Measurements from ENCODE around the gene TMEM108. TPM values are rescaled to one million over a fixed set of nuclear protein-coding genes. Genes with fewer than 3 reads are reported as not detected.

Gene TMEM108
- total and polyA plus RNA-seq, 10 of the 15 experiments (the other 5 are each of a cell fraction or from before 2014, with no cell fraction given): 0.02 to 0.58 (median 0.12) TPM; not detected in 5

DNA sequence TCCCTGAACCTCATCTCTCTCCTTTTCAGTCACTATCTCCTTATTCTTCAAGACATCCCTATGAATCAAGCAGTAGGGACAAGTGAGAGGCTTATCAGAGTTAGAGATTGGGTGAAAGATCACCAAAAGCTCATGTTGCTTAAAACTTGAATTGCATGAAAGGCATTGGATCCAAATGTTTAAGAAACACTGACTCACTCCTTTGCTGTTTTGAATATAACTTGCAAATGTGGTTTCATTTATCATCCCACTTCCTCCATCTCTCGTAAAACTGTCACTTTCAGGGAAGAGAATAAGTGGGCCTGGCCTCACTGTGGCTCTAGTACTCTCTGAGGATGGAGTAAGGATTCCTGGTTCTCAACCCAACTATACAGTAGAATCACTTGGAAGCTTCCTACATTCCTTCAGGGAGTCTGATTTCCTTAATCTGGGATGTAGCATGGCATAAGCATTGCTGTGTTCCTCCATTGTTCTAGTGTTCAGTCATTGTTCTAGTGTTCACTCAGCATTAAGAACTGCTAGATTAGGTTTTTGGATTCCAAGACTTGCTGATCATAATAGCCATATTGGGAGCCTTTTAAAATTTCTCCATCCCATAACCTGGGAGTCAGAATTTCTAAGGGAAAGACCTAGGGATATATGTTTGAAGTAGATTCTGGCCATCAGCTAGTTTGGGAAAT lies 171.8 kb downstream of the TMEM108 start:
- H3K4me3 ChIP-seq: no peak overlapping the region
- no peaks in the 10 kb centered on the region for H4K20me1 ChIP-seq (ENCODE audit: control insufficient read depth, insufficient read depth)
- TF ChIP-seq, protein P1, sequence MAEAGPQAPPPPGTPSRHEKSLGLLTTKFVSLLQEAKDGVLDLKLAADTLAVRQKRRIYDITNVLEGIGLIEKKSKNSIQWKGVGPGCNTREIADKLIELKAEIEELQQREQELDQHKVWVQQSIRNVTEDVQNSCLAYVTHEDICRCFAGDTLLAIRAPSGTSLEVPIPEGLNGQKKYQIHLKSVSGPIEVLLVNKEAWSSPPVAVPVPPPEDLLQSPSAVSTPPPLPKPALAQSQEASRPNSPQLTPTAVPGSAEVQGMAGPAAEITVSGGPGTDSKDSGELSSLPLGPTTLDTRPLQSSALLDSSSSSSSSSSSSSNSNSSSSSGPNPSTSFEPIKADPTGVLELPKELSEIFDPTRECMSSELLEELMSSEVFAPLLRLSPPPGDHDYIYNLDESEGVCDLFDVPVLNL (IDR thresholded peaks at IDR 0.05; ENCODE audit: low read depth, low read length): no peak
- TF ChIP-seq DPF2 (IDR thresholded peaks at IDR 0.05) (peak; percentile 51; the same call in 1 of the 2 replicates), ETV6 (conservative IDR thresholded peaks at IDR 0.05 in 1 of 2, IDR thresholded peaks at IDR 0.05 in 1 of 2; ENCODE audit: borderline replicate concordance in 1 of 2, low read depth in 1 of 2) (peak in 1 of 2 experiments; percentile 33; a peak in 1 of 4 replicates), IKZF2 (IDR thresholded peaks at IDR 0.05) (peak; percentile 43 to 54; a peak in 2 of 4 replicates), POLR2AphosphoS5 (IDR thresholded peaks at IDR 0.05; ENCODE audit: low read length) (no peak), JUNB (IDR thresholded peaks at IDR 0.05) (no peak), ZNF384 (IDR thresholded peaks at IDR 0.05; ENCODE audit: borderline replicate concordance, low read depth, low read length) (no peak), FOXM1 (IDR thresholded peaks at IDR 0.05; ENCODE audit: low read depth, low read length) (no peak)
- TF ChIP-seq, protein P2, sequence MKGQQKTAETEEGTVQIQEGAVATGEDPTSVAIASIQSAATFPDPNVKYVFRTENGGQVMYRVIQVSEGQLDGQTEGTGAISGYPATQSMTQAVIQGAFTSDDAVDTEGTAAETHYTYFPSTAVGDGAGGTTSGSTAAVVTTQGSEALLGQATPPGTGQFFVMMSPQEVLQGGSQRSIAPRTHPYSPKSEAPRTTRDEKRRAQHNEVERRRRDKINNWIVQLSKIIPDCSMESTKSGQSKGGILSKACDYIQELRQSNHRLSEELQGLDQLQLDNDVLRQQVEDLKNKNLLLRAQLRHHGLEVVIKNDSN (IDR thresholded peaks at IDR 0.05; ENCODE audit: borderline replicate concordance, extremely low read length, insufficient read depth, low read depth, low read length): no peak
- TF ChIP-seq, protein P3, sequence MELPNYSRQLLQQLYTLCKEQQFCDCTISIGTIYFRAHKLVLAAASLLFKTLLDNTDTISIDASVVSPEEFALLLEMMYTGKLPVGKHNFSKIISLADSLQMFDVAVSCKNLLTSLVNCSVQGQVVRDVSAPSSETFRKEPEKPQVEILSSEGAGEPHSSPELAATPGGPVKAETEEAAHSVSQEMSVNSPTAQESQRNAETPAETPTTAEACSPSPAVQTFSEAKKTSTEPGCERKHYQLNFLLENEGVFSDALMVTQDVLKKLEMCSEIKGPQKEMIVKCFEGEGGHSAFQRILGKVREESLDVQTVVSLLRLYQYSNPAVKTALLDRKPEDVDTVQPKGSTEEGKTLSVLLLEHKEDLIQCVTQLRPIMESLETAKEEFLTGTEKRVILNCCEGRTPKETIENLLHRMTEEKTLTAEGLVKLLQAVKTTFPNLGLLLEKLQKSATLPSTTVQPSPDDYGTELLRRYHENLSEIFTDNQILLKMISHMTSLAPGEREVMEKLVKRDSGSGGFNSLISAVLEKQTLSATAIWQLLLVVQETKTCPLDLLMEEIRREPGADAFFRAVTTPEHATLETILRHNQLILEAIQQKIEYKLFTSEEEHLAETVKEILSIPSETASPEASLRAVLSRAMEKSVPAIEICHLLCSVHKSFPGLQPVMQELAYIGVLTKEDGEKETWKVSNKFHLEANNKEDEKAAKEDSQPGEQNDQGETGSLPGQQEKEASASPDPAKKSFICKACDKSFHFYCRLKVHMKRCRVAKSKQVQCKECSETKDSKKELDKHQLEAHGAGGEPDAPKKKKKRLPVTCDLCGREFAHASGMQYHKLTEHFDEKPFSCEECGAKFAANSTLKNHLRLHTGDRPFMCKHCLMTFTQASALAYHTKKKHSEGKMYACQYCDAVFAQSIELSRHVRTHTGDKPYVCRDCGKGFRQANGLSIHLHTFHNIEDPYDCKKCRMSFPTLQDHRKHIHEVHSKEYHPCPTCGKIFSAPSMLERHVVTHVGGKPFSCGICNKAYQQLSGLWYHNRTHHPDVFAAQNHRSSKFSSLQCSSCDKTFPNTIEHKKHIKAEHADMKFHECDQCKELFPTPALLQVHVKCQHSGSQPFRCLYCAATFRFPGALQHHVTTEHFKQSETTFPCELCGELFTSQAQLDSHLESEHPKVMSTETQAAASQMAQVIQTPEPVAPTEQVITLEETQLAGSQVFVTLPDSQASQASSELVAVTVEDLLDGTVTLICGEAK (IDR thresholded peaks at IDR 0.05; ENCODE audit: borderline replicate concordance): no peak

More for the DNA sequence above, 171.8 kb downstream of the TMEM108 start:
- Histone ChIP-seq H3K4me1 (ENCODE audit: control insufficient read depth, insufficient read depth, low read length) (peaks cover 29% of the 10 kb centered on the region), H2AFZ (ENCODE audit: control insufficient read depth, low read depth, low read length) (no peak overlapping the region), H3K4me2 (ENCODE audit: control insufficient read depth, insufficient read depth) (peak overlapping the region; percentile 45; the same call in 1 of the 2 replicates), H3K9ac (ENCODE audit: control insufficient read depth, insufficient read depth, low read length) (no peak overlapping the region), H3K27ac (ENCODE audit: control insufficient read depth, insufficient read depth) (no peak overlapping the region), H3K27me3 (replicated peaks in 1 of 2; ENCODE audit: control insufficient read depth in 2 of 2, insufficient read depth in 2 of 2, low read length in 1 of 2) (no peaks in the 10 kb centered on the region), H3K9me3 (replicated peaks; ENCODE audit: control insufficient read depth, insufficient read depth, low read length) (no peaks in the 10 kb centered on the region), H3K36me3 (ENCODE audit: control insufficient read depth in 2 of 2, insufficient read depth in 2 of 2, low read length in 1 of 2) (no peaks in the 10 kb centered on the region), H3K79me2 (ENCODE audit: control insufficient read depth, insufficient read depth, low read length) (no peaks in the 10 kb centered on the region)
- in situ Hi-C loops (cut with MboI): no loop called here
- intact Hi-C loops (cut with micrococcal nuclease; ENCODE audit: unreplicated experiment): loop anchor here (2.0 kb wide), 1 partner anchor 73 kb away; no protein-coding TSS in a partner anchor
- WGBS (ENCODE audit: insufficient coverage, insufficient replicate concordance, low lambda C conversion rate, missing lambda C conversion rate): 0% methylated on average over 1 of the region's 1 CpG
- CTCF ChIA-PET: interaction anchor here (1.1 to 1.2 kb wide), 2 partner anchors 25 to 168 kb away, joined by 4 read pairs; no protein-coding TSS in a partner anchor
- SMC1A ChIA-PET (ENCODE audit: uncharacterized antibody, unreplicated experiment): interaction anchor here (0.6 to 4.0 kb wide), 7 partner anchors 11 to 1332 kb away, joined by 3 to 12 read pairs (median 3); no protein-coding TSS in a partner anchor
- FAIRE-seq (no peak), ATAC-seq (peak; percentile 41), DNase-seq (ENCODE audit: low read depth, low spot score) (peak; percentile 13)
- RAD21 ChIA-PET (ENCODE audit: unreplicated experiment): no interaction called here
- no TSS peak for BruUV-seq (replicated peaks)
- POLR2A ChIA-PET: no interaction called here

Measured in GM12878 (cell line).